GM12891 (cell line): ENCODE results near the gene PLD1.

Experiments
- DNase-seq: peaks from one replicate; pipeline ENCODE4 v3.0.0; 2011; ENCODE audit warnings: low spot score; ENCODE audit not compliant: insufficient read length
- FAIRE-seq: peaks from 2 replicates; lab custom pipeline; 2011; peaks lifted over from hg19 to GRCh38; lab: Jason Lieb, UNC
- PAX5 ChIP-seq: IDR thresholded peaks from 2 replicates; pipeline ENCODE4 v1.6.1; 2011; ENCODE audit warnings: low read length, moderate library complexity, mild to moderate bottlenecking; ENCODE audit not compliant: insufficient read depth, severe bottlenecking
- POLR2A ChIP-seq: IDR thresholded peaks from 2 replicates; pipeline ENCODE4 v1.6.1; 2011; ENCODE audit warnings: low read depth, low read length, control low read depth
- POLR2AphosphoS5 ChIP-seq: IDR thresholded peaks from 2 replicates; pipeline ENCODE4 v1.6.1; 2011; ENCODE audit warnings: low read depth, low read length, control low read depth
- POU2F2 ChIP-seq: IDR thresholded peaks from 2 replicates; pipeline ENCODE4 v1.6.1; 2011; ENCODE audit warnings: low read depth, mild to moderate bottlenecking, control low read depth, low read length, moderate library complexity
- SPI1 ChIP-seq: IDR thresholded peaks from 2 replicates; pipeline ENCODE4 v1.6.1; 2011; ENCODE audit warnings: low read depth, low read length, control low read depth
- TAF1 ChIP-seq: IDR thresholded peaks from 2 replicates; pipeline ENCODE4 v1.6.1; 2011; ENCODE audit warnings: low read depth, low read length, control low read depth

The PLD1 gene

GRCh38 chr3:171741377-171741776 is 68.9 kb downstream of the PLD1 start:
- DNase-seq (no peak), FAIRE-seq (no peak)
- TF ChIP-seq PAX5 (no peak), POLR2AphosphoS5 (no peak), SPI1 (no peak), TAF1 (no peak), POLR2A (no peak), POU2F2 (no peak)

DNA sequence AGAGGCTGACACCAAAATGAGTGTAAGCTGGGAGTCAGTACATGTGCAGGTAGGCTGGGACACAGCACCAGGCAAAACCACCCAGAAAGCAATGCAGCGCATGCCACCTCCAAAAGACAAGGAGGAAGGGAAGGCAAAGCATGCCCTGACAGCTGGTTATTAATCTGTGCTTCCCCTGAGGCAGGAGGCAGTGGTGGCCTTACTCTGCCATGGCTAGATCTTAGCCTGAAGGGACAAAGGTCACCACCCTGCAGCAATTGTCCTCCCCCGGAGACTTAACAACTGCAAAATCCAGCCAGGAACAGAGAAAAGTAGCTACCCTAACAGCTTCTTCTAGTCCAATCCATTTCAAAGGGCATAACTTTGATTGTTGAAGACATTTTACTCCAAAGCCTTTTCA is 73.7 kb downstream of the PLD1 start:
- no peak for DNase-seq

GRCh38 chr3:171733561-171733960 is 76.7 kb downstream of the PLD1 start:
- FAIRE-seq (no peak), DNase-seq (no peak)
- no peak for TF ChIP-seq TAF1
- TF ChIP-seq POLR2A, result no peak
- no peak for TF ChIP-seq SPI1
- no peak for TF ChIP-seq POLR2AphosphoS5
- no peak for TF ChIP-seq PAX5
- no peak for TF ChIP-seq POU2F2

More for the DNA sequence above, 73.7 kb downstream of the PLD1 start:
- TF ChIP-seq POLR2A, result no peak
- no peak for TF ChIP-seq TAF1
- TF ChIP-seq POU2F2, result no peak
- TF ChIP-seq POLR2AphosphoS5, result no peak
- TF ChIP-seq PAX5, result no peak
- no peak for TF ChIP-seq SPI1
- FAIRE-seq, result no peak

- no peak for FAIRE-seq
- TF ChIP-seq TAF1 (no peak), PAX5 (no peak), POU2F2 (no peak), POLR2A (no peak), POLR2AphosphoS5 (no peak), SPI1 (no peak)
- no peak for DNase-seq
These were observed 77.5 kb downstream of the PLD1 start for GRCh38 chr3:171732756-171733155.

DNA sequence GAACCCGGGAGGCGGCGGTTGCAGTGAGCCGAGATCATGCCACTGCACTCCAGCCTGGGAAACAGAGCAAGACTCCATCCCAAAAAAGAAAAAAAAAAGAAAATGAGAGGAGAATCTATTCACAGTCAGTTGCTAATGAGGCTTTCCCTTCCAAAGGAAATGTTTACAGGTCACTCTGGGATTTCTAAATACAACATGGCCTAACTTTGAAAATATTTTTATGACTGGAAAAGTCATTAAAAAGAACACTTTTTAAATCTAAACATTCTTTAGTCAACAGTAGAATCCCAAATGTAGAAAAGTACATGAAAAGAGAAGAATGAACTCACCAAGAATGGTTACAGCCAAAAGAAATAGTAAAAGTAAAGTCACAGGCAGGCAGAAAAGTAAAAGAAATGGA is 78.6 kb downstream of the PLD1 start:
- FAIRE-seq (no peak), DNase-seq (no peak)
- TF ChIP-seq TAF1 (no peak), POU2F2 (no peak), PAX5 (no peak), POLR2A (no peak), POLR2AphosphoS5 (no peak), SPI1 (no peak)

DNA sequence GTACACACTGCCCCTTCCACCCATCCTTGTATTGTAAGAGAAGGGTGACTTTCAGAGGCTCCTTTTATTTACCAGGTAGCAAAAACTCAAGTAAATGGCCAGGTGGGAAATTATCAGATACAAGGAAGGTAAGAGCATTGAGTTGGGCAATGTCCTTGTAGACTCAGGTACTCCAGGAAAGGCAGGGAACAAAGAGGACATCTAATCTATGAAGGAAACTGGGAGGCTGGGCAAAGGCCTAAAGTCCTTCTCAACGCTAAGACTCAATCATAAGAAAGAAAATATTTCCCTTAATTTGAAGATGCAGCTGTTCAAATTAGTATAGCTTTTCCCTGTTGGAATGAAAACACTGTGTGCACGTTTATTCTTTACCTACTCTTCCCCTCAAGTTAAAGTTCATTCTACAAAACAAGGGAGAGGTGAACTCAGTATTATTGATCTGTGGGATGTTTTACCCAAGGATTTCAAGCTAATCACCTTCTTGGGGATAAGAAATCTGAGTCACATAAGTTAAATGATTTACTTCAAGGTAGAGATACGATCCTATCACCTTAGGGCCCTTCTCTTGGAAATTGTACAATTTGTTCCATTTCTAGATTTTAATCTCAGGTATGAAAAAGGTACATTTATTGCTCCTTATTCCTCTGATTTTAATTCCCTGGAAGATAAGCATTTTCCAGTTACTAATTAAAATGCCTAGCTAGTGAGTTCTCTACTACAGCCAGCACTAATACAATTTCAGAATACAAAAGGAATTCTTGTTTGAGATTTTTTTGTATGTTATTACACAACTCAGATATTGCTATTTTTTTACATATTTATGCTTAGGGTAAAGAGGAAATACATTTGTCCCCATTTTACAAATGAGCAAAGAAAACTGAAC is 80.6 kb downstream of the PLD1 start:
- FAIRE-seq (no peak), DNase-seq (no peak)
- TF ChIP-seq POLR2AphosphoS5 (no peak), TAF1 (no peak), PAX5 (no peak), POLR2A (no peak), SPI1 (no peak), POU2F2 (no peak)

DNA sequence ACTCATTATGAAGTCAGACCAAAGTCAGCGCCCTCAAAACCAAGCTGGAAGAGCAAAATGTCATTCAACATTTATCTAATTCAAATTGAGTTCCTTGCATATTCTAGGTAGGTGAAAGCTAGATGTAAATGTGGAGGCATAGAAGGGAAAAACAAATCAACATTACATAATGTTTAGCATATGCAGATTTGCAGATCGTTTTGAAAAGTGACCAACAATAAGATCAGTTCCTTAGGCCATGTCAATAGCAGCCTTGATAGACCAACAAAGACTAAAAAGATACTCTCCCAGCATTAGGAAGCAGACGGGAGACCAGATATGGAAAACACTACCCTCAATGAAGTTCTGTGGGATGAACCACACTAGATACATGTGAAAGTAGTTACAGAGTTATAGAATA is 83.0 kb downstream of the PLD1 start:
- FAIRE-seq, result no peak
- no peak for DNase-seq
- no peak for TF ChIP-seq SPI1
- TF ChIP-seq POLR2AphosphoS5, result no peak
- no peak for TF ChIP-seq TAF1

GRCh38 chr3:171718493-171719185 is 91.6 kb downstream of the PLD1 start:
- no peak for TF ChIP-seq POLR2AphosphoS5
- TF ChIP-seq POLR2A, result no peak
- TF ChIP-seq PAX5, result no peak
- no peak for TF ChIP-seq SPI1
- no peak for TF ChIP-seq TAF1
- no peak for TF ChIP-seq POU2F2
- FAIRE-seq (no peak), DNase-seq (no peak)

GRCh38 chr3:171715155-171715554 is 95.1 kb downstream of the PLD1 start:
- no peak for TF ChIP-seq SPI1
- FAIRE-seq, result no peak
- no peak for DNase-seq
